GM18505 (cell line): ENCODE results near the gene ZNF175.

Experiments used
- ATAC-seq: cut with Tn5 transposase; IDR thresholded peaks from one replicate; pipeline ENCODE4 v1.9.1; 2021; ENCODE audit not compliant: unreplicated experiment
- POLR2A ChIP-seq: IDR thresholded peaks from 4 replicates; pipeline ENCODE4 v1.6.1; 2011; ENCODE audit warnings: borderline replicate concordance; ENCODE audit not compliant: insufficient read depth, insufficient read length; ENCODE audit errors: extremely low read depth

The ZNF175 gene

GRCh38 chr19:51587264-51588191, 16.4 kb downstream of the ZNF175 start:
- no peak for TF ChIP-seq POLR2A

GRCh38 chr19:51589511-51589910, 18.4 kb downstream of the ZNF175 start:
- ATAC-seq = no peak

More at GRCh38 chr19:51587264-51588191, 16.4 kb downstream of the ZNF175 start:
- ATAC-seq = no peak

GRCh38 chr19:51590441-51590840, 19.4 kb downstream of the ZNF175 start:
- no peak for TF ChIP-seq POLR2A
- no peak for ATAC-seq

More at GRCh38 chr19:51589511-51589910, 18.4 kb downstream of the ZNF175 start:
- no peak for TF ChIP-seq POLR2A

- TF ChIP-seq POLR2A = no peak
- no peak for ATAC-seq
Observed at GRCh38 chr19:51592521-51592920, 21.4 kb downstream of the ZNF175 start.

GRCh38 chr19:51593138-51593890, 22.2 kb downstream of the ZNF175 start:
- TF ChIP-seq POLR2A = no peak

GRCh38 chr19:51593969-51594773, 23.1 kb downstream of the ZNF175 start:
- peak; percentile 51 for TF ChIP-seq POLR2A
- ATAC-seq = peak; percentile 92

More at GRCh38 chr19:51593138-51593890, 22.2 kb downstream of the ZNF175 start:
- no peak for ATAC-seq

- TF ChIP-seq POLR2A = no peak
- no peak for ATAC-seq
Observed at GRCh38 chr19:51594774-51595109, 23.7 kb downstream of the ZNF175 start.

GRCh38 chr19:51595190-51596175, 24.4 kb downstream of the ZNF175 start:
- no peak for TF ChIP-seq POLR2A
- ATAC-seq = no peak

GRCh38 chr19:51598159-51598915, 27.3 kb downstream of the ZNF175 start:
- no peak for TF ChIP-seq POLR2A
- no peak for ATAC-seq

- ATAC-seq = no peak
- TF ChIP-seq POLR2A = no peak
Observed at GRCh38 chr19:51599084-51599483, 28.0 kb downstream of the ZNF175 start.

GRCh38 chr19:51600940-51601580, 30.0 kb downstream of the ZNF175 start:
- TF ChIP-seq POLR2A = peak; percentile 44
- ATAC-seq = no peak
